Progenitor cell of endocrine pancreas (in vitro differentiated cells): ENCODE measurements around the gene MARK4. TPM values are rescaled to one million over a fixed set of nuclear protein-coding genes. Genes with fewer than 3 reads are reported as not detected.

Experiments used
- DNase-seq: peaks from one replicate; pipeline ENCODE4 v3.0.0; 2021; ENCODE audit warnings: low spot score; ENCODE audit not compliant: unreplicated experiment
- H3K27ac Mint-ChIP-seq: 2 replicates; pipeline ENCODE4 v1.8.0; 2021; ENCODE audit warnings: mild to moderate bottlenecking, moderate library complexity, mixed read lengths
- H3K27me3 Mint-ChIP-seq: 2 replicates; pipeline ENCODE4 v1.8.0; 2021; ENCODE audit warnings: mixed read lengths
- H3K36me3 Mint-ChIP-seq: 2 replicates; pipeline ENCODE4 v1.8.0; 2022; ENCODE audit warnings: mixed read lengths; ENCODE audit not compliant: insufficient read depth
- H3K4me1 Mint-ChIP-seq: 2 replicates; pipeline ENCODE4 v1.8.0; 2021; ENCODE audit warnings: low read depth, mixed read lengths
- H3K4me3 Mint-ChIP-seq: 2 replicates; pipeline ENCODE4 v1.8.0; 2021; ENCODE audit warnings: low read depth, mild to moderate bottlenecking, moderate library complexity, mixed read lengths
- H3K9me3 Mint-ChIP-seq: 2 replicates; pipeline ENCODE4 v1.8.0; 2021; ENCODE audit warnings: low read depth, mixed read lengths
- CTCF ChIP-seq: fragments of 200-600 bp; sonication (generic); IDR thresholded peaks from one replicate; pipeline ENCODE4 v1.5.0; 2021; ENCODE audit warnings: antibody characterized with exemption, mild to moderate bottlenecking; ENCODE audit not compliant: unreplicated experiment
- total RNA-seq: library from RNA; stranded (reverse); gene quantifications from 2 replicates; pipeline ENCODE4 v1.2.1, GENCODE V29; 2021

The MARK4 gene
- total RNA-seq, 1 donor from 2014 or later = 60.4 TPM

GRCh38 chr19:45275370-45275971, 24.4 kb downstream of the MARK4 start:
- DNase-seq = no peak
- no peaks in the 10 kb centered on the region for H3K27me3 Mint-ChIP-seq
- TF ChIP-seq CTCF = no peak
- no peak overlapping the region for H3K4me3 Mint-ChIP-seq
- no peaks in the 10 kb centered on the region for H3K4me1 Mint-ChIP-seq
- H3K9me3 Mint-ChIP-seq = no peaks in the 10 kb centered on the region
- no peak overlapping the region for H3K27ac Mint-ChIP-seq
- H3K36me3 Mint-ChIP-seq = peaks cover 25% of the 10 kb centered on the region

GRCh38 chr19:45276284-45276687, 25.2 kb downstream of the MARK4 start:
- Mint-ChIP-seq H3K27me3 (no peaks in the 10 kb centered on the region), H3K9me3 (no peaks in the 10 kb centered on the region), H3K27ac (peak overlapping the region; percentile 62), H3K4me3 (no peak overlapping the region), H3K36me3 (peaks cover 26% of the 10 kb centered on the region), H3K4me1 (no peaks in the 10 kb centered on the region)
- no peak for DNase-seq
- TF ChIP-seq CTCF = no peak

GRCh38 chr19:45278087-45278486, 27.0 kb downstream of the MARK4 start:
- no peak for TF ChIP-seq CTCF
- Mint-ChIP-seq H3K4me1 (no peaks in the 10 kb centered on the region), H3K9me3 (no peaks in the 10 kb centered on the region), H3K4me3 (no peak overlapping the region), H3K27ac (no peak overlapping the region), H3K36me3 (peaks cover 22% of the 10 kb centered on the region), H3K27me3 (no peaks in the 10 kb centered on the region)
- DNase-seq = no peak

- DNase-seq = no peak
- H3K4me1 Mint-ChIP-seq = no peaks in the 10 kb centered on the region
- H3K36me3 Mint-ChIP-seq = peaks cover 19% of the 10 kb centered on the region
- no peak for TF ChIP-seq CTCF
- H3K4me3 Mint-ChIP-seq = no peak overlapping the region
- H3K27ac Mint-ChIP-seq = peak overlapping the region; percentile 69
- H3K27me3 Mint-ChIP-seq = no peaks in the 10 kb centered on the region
- H3K9me3 Mint-ChIP-seq = peaks cover 5% of the 10 kb centered on the region
These were observed 28.6 kb downstream of the MARK4 start for GRCh38 chr19:45279587-45280192.

GRCh38 chr19:45280471-45280961, 29.4 kb downstream of the MARK4 start:
- no peaks in the 10 kb centered on the region for H3K27me3 Mint-ChIP-seq
- H3K27ac Mint-ChIP-seq = no peak overlapping the region
- DNase-seq = no peak
- H3K4me3 Mint-ChIP-seq = no peak overlapping the region
- H3K9me3 Mint-ChIP-seq = peaks cover 5% of the 10 kb centered on the region
- peaks cover 20% of the 10 kb centered on the region for H3K36me3 Mint-ChIP-seq
- no peak for TF ChIP-seq CTCF
- H3K4me1 Mint-ChIP-seq = no peaks in the 10 kb centered on the region
